HG02943 (cell line): Measurements from ENCODE around the gene ANGPTL2.
"Not testable (repeated sequence)": the region's sequence is repeated elsewhere in the genome, so short reads cannot be mapped to it uniquely, and the experiment has no call there.

ENCODE experiments used
- ATAC-seq: cut with Tn5 transposase; IDR thresholded peaks from one replicate; pipeline ENCODE4 v1.9.1; 2021; ENCODE audit warnings: mild to moderate bottlenecking, low read depth, moderate library complexity; ENCODE audit not compliant: unreplicated experiment

The ANGPTL2 gene

DNA sequence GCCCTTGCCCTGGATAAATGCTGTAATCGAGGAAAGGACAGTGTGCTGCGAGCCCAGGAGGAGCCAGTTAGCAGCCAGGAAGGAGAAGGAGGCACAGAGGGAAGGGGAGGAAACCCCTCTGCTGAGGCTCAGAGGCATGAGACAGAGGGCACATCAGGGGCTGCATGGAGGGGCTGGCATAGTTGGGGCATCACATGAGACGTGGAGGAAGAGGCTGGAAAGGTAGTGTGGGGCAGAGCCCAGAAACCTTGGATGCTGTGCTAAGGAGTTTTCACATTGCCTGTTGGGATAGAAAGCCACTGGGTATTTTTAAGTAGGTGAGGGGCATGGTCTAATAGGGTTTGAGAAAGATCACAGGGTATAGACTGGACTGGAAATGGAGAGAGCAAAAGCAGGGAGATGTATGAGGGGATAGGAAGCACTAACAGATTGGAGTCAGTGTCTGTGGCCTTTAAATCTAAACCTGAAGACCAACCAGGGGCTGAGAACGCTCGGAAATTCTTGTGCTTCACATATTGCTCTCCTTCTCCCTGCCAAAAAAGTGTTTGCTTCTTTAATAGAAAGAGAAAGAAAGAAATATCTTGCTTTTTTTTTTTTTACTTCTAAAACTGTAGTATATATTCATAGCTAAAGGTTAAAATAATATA is 33.0 kb upstream of the ANGPTL2 start:
- ATAC-seq, result no peak

DNA sequence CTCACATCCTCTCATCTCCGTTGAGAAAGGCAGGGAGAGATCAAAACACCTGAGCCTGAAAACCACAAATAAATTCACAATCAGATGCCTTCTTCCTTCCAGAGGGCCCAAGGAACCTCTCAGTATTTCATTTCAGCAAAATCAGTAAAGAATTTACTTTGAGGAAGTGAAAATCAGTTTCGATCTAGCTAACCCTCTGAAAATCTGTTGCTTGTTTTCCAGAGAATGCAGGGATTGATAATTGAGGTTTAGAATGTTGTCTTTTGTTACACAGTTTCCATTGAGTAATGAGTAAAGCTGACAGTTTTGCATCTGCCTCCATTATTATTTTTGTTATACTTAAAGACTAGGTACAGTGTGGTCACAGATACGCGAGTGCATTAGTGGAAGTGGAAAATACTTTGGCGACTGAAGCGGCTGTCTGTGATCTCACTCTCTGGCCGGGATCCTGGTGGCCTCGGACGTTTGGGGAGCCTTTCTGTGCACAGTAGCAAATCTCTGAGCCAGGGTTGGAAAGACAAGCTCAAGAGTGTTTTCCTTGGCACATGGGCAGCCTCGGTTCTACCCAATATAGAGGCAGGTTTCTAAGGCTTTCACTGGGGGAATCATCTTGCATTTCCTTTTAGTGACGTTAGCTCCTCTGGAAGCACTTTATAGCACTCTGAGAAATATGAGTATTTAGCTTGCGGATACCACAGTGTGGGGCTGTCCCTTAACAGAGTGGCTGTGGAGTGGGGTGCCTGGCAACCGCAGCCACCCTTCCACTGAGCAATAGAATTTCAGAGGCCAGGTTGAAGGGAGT is 32.2 kb upstream of the ANGPTL2 start:
- ATAC-seq, result no peak

GRCh38 chr9:127154003-127154389 is 31.6 kb upstream of the ANGPTL2 start:
- ATAC-seq, result no peak

DNA sequence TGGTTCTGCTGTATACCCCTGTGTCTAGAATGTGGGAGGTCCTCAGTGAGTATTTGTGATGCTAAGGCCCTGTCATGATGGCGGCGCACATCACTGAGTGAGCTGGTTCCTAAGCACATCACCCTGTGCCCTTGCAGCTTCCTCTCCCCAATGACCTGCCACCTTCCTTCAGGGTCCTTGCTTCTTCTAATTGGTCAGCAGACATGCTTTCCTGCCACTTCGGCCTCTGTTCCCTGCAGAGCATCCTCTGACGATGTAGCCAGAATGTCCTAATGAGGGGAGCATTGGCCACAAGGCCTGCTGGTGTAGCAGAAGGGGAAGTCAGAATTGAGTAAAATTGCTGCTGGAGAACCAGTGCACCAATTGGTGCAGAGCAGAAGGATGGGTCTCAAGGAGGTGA is 31.1 kb upstream of the ANGPTL2 start:
- no peak for ATAC-seq

- ATAC-seq, result no peak
Observed at GRCh38 chr9:127149463-127150390, 27.3 kb upstream of the ANGPTL2 start.

GRCh38 chr9:127149010-127149409 is 26.6 kb upstream of the ANGPTL2 start:
- no peak for ATAC-seq

- no peak for ATAC-seq
Observed at GRCh38 chr9:127148014-127148413, 25.6 kb upstream of the ANGPTL2 start.

DNA sequence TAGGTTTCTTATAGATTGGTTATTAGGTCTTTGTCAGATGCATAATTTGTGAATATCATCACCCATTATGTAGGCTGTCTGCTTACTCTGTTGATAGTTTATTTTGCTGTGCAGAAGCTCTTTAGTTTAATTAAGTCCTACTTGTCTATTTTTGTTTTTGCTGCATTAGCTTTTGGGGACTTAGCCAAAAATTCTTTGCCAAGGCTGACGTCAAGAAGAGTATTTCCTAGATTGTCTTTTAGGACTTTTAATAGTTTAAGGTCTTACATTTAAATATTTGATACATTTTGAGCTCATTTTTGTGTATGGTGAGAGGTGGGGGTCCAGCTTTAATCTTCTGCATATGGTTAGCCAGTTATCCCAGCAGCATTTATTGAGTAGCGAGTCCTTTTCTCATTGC is 24.8 kb upstream of the ANGPTL2 start:
- ATAC-seq, result no peak

GRCh38 chr9:127146841-127147240 is 24.4 kb upstream of the ANGPTL2 start:
- ATAC-seq, result not testable (repeated sequence)

DNA sequence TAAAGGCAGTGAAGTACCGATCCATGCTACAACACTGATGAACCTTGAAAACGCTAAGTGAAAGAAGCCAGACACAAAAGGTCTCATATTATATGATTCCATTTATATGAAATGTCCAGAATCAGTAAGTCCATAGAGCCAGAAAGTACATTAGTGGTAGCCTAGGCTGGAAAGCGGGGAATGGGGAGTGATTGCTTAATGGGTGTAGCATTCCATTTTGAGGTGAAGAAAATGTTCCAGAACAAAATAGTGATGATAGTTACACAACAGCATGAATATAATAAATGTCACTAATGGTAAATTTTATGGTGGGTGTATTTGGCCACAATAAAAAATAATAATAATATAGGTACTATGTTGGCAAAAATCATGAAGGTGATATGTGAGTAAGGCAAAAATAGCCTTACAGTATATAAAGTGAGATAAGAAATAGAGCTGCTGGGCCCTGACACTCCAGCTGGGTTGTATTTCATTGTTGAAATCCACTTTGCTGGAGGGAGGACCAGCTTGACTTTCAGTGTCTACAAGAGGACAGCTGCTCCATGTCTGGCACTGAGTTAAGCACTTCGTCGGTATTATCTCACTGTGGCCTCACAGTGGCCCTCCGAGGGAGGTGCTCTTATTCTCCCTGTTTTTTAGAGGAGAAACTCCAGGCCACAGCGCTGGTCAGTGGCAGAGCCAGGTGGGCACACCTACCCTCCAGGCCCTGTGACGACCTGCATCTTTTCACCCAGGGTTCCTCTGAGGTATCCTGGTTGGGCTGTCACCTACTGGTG is 22.4 kb upstream of the ANGPTL2 start:
- no peak for ATAC-seq

- no peak for ATAC-seq
Observed at GRCh38 chr9:127143920-127144465, 21.6 kb upstream of the ANGPTL2 start.

GRCh38 chr9:127142931-127143464 is 20.6 kb upstream of the ANGPTL2 start:
- ATAC-seq, result no peak

- ATAC-seq, result no peak
Observed at GRCh38 chr9:127142291-127142690, 19.9 kb upstream of the ANGPTL2 start.

DNA sequence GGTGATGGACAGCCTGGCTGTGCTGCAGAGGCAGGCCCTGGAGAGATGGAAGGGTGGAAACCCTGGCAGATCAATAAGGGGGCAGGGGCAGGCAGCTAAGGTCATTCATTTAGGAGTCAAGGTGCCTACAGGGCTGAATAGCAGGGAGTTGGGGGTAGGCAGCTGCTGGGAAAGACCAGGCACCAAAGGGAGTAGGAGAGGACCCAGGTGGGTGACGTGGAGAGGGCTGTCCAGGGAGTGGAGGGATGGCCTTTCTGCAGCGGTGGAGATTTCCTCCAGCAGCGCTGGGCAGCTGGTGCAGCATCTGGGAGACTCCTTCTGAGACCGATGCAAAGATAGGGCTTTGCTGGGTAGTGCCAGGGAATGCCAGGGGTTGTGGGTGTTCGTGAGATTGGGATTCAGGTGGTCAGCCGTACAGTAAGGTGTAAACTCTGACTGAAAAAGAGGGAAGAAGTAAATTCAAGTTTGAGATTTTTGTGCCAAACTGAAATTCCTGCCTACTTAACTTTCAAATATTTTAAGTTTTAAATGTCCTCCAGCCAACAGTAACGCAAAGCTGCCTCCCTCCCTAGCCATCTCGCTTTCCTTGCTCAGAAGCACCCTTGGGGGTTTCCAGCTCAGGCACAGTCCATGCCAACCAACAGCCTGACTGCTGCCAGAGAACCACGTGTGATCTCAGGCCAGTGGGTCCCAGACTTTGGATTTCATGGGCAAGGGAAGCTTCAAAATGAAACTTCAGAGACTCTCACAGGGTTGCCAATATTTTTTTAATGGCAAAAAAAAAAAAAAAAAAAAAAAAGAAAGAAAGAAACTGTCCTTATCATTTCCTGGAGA is 18.6 kb upstream of the ANGPTL2 start:
- no peak for ATAC-seq

DNA sequence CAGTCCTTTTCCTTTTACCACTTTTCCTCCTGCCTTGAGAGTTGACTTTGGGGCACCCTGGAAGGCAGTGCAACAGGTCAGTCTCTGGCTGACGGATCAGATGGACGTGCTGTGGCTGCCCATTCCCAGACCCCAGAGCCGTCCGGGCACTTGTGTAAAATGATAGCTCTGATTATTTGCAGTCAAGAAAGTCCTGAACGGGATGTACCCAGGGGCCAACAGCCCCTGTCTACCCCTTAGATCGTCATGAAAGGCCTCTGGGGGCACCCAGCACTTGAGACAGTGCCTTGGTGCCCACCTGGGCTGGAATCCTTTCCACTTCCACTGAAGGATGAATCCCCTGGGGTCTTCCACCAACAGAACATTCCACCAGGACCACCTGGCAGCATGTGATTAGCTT is 17.7 kb upstream of the ANGPTL2 start:
- no peak for ATAC-seq

DNA sequence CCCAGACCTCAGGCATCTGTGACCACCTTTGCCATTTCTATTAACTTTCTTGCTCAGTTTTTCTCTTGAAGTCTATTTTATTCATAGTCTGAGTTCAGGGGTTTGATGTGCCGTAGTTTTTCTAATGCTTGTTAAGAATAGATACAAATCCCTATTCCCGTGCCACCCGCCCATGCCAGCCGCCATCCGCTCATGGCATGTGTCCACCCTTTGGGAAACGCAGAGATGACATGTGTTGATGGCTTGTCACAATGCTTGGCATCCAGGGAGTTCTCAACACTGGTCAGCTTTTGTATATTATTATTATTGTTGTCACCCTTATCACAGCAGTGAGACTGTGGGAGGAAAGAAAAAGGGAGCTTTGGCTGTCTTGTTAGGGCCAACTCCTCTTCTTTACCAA is 17.3 kb upstream of the ANGPTL2 start:
- no peak for ATAC-seq

DNA sequence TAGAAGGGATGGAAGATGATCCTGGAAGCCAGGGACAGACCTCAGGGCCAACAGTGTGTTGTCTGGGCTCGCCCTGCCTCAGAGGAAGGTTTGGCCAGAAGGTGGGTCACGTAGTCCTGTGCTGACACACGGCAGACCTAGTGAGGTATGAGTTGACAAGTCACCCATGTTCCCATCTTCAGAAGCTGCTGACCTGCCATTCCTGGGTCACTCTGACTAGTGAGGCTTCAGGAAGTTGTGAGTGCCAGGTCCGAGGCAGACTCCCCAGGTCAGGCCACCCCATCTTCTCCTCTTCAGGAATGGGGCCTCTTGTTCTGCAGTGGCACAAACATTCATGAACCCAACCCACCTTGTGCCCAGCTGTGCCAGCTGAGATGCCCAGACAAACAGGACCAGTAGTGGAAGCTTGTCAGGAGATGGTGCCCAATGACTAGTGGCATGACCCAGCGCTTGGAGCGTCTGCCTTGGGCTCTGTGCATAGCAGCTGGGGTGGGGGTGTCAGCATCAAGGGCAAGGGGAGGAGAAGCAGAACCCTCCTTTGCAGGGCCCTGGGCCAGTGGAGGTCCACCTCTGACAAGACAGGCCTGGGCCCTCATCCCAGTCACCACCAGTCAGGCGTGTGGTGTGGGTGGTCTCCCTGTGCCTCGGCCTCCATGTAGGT is 16.8 kb upstream of the ANGPTL2 start:
- no peak for ATAC-seq

- ATAC-seq, result no peak
Observed at GRCh38 chr9:127138444-127138843, 16.0 kb upstream of the ANGPTL2 start.
